Inferior parietal cortex (tissue), 1 donor: ENCODE measurements around the gene LRRC8C.

ENCODE experiments used
- DNase-seq: peaks from one replicate; pipeline ENCODE4 v3.0.0-alpha.2; 2016; ENCODE audit errors: extremely low spot score

The LRRC8C gene

GRCh38 chr1:89633248-89633799 is 404 bp downstream of the LRRC8C start:
- DNase-seq, result no peak

- DNase-seq, result no peak
Observed at GRCh38 chr1:89633800-89634625, 1.1 kb downstream of the LRRC8C start.

- DNase-seq, result no peak
Observed at GRCh38 chr1:89635825-89636815, 3.2 kb downstream of the LRRC8C start.

GRCh38 chr1:89637496-89637895 is 4.6 kb downstream of the LRRC8C start:
- no peak for DNase-seq

- no peak for DNase-seq
Observed at GRCh38 chr1:89640440-89640839, 7.5 kb downstream of the LRRC8C start.

- DNase-seq, result no peak
Observed at GRCh38 chr1:89641781-89642180, 8.9 kb downstream of the LRRC8C start.

- DNase-seq, result no peak
Observed at GRCh38 chr1:89643577-89643976, 10.7 kb downstream of the LRRC8C start.

- no peak for DNase-seq
Observed at GRCh38 chr1:89644119-89644814, 11.3 kb downstream of the LRRC8C start.

GRCh38 chr1:89646259-89646658 is 13.3 kb downstream of the LRRC8C start:
- no peak for DNase-seq

- DNase-seq, result no peak
Observed at GRCh38 chr1:89649783-89650182, 16.9 kb downstream of the LRRC8C start.

GRCh38 chr1:89652373-89652772 is 19.5 kb downstream of the LRRC8C start:
- DNase-seq, result no peak

GRCh38 chr1:89657886-89658285 is 25.0 kb downstream of the LRRC8C start:
- no peak for DNase-seq

- no peak for DNase-seq
Observed at GRCh38 chr1:89659322-89660081, 26.6 kb downstream of the LRRC8C start.

GRCh38 chr1:89660224-89661061 is 27.5 kb downstream of the LRRC8C start:
- DNase-seq, result peak; percentile 43

- DNase-seq, result no peak
Observed at GRCh38 chr1:89665941-89666340, 33.0 kb downstream of the LRRC8C start.

GRCh38 chr1:89666640-89667039 is 33.7 kb downstream of the LRRC8C start:
- DNase-seq, result no peak

GRCh38 chr1:89667691-89668090 is 34.8 kb downstream of the LRRC8C start:
- no peak for DNase-seq

- no peak for DNase-seq
Observed at GRCh38 chr1:89668961-89669360, 36.0 kb downstream of the LRRC8C start.

GRCh38 chr1:89669441-89669840 is 36.5 kb downstream of the LRRC8C start:
- no peak for DNase-seq

GRCh38 chr1:89670163-89670562 is 37.2 kb downstream of the LRRC8C start:
- no peak for DNase-seq
